ENCODE results near the gene BOC. TPM values are rescaled to one million over a fixed set of nuclear protein-coding genes. Genes with fewer than 3 reads are reported as not detected.

Gene BOC
- total and polyA plus RNA-seq, 2 of the 8 experiments (the other 6 are each of a cell fraction or from before 2014, with no cell fraction given), result 6.9 to 9.3 TPM

DNA sequence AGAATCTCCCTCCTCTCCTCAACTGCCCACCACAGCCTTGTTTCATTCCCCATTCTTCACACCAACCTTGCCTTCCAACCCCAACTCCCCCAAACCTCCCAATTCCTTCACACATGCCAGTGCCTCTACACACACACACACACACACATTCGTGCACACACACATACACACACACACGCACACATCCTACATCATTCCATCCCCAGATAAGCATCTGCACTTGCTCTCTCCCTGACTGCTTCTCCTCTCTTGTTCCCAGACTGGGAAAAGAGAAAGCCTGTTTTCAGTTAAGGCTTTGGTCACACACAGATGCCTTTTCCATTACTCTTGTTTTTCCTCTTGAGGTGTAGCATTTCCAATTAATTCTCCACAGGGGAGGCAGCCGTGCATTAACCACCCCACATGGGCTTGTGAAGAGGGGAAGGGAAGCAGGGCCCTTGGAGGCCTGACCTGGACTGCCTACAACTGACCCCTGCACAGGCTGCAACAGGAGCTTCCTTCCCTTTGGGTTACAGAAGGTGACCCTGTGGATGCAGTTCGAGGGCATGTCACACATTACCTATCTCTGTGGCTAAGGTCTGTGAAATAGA lies 32.0 kb upstream of the BOC start (continued):
- TF ChIP-seq RXRA (IDR thresholded peaks at IDR 0.05; ENCODE audit: insufficient read depth, low read depth, low read length) (no peak), CREB1 (IDR thresholded peaks at IDR 0.05) (no peak)
- TF ChIP-seq, protein P1, sequence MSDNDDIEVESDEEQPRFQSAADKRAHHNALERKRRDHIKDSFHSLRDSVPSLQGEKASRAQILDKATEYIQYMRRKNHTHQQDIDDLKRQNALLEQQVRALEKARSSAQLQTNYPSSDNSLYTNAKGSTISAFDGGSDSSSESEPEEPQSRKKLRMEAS (IDR thresholded peaks at IDR 0.05), result no peak
